NCI-H1105 (cell line): ENCODE measurements around the gene PAOX.
"Not testable (repeated sequence)": the region's sequence is repeated elsewhere in the genome, so short reads cannot be mapped to it uniquely, and the experiment has no call there.

Experiments used
- DNase-seq: peaks from one replicate; lab custom pipeline; 2025; lab: John Stamatoyannopoulos, UW

Gene PAOX

DNA sequence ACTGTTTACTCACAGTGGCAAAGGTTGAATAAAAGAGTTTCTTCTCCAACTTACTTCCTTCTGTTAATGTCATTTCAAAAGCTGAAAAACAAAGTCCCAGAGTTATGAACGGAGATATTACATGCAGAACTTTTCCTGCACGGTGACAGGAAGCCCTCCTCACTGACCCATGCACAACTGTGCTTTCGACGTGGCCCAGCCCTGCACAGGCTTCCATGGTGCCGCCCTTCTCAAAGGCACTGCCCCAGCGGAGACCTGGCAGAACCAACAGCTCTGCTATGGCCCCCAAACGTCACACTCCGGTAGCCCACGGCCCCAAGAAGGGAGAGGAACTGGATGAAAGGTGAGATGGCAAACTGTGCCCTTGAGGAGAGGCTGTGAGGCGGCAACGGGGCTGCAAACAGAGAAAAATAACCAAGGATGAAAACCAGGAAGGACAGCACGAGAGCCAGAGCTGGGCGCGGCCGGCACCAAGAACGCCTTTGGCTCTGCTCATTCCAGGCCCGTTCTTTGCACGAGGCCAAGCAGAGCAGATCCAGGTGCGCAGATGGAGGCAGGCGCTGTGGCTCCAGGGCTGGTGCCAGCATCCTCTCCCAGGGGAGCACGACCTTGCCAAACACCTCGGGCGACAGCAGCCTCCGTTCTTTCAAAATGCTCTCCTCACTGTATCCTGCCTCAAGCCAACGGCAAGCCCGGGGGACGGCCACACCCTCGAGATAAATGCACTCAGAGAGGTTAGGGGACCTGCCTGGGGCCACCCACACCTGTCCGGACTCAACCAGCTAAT, 14.2 kb upstream of the PAOX start:
- DNase-seq = peak; percentile 45

DNA sequence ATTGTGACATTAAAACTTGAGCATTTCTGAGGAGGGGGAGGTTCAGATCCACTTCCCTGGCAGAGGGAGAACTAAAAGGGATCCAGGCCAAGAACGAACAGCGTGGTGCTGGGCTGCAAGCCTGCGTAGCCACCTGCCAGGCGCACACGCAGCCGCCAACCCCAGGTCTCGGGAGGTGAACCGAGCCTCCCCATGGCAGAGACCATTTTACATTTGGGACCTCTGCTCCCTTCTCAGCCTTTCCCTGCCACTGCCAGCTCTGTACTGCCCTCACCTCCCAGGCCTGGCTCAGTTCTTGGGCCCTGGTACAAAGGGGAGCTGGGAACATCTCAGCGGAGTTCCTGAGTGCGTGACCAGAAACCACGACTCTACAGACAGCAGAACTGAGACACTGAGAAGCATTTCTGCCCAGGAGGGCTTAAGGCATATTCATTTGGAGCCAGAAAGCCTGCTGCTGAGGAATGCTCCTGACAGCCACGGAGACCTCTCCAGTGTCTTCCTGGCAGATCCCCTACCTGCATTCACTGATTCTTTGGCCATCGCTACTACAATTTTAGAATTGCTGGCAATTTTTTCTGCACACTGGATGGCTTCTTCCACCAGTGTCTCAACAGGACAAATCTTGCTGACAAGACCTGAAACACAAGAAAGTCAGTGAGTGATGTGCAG, 13.5 kb upstream of the PAOX start:
- DNase-seq = no peak

DNA sequence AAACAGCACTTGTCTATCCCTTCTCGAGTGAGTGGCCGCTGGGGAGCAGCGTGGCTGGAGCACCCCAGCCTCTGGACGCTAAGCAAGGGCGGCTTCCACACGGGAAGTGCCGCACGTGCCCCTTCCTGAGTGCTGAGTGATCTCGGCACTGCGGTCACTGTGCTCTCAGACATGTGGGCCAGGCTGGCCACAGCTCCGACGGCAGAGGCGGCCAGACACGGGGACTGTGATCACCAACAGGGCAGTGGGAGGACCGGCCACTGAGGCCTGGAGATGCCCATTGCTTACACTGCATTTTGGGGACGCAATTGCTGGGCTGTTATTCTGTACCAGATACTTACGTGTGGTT, 13.0 kb upstream of the PAOX start:
- no peak for DNase-seq

DNA sequence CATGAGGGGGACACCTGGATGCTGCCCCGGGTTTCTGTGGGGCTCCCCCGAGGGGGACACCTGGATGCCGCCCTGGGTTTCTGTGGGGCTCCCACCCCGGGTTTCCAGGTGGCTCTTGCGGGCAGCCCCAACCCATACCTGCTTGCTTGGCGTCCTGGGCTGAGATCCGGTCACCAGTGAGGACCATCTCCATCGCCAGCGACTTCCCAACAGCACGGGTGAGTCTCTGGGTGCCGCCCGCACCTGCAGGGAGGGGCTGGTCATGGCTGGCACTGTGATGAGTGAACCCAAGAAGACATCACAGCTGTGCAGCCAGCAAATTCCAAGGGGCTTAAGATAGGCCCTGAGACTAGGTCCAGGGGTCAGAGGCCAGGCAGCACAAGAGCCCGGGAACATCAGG, 12.3 kb upstream of the PAOX start:
- DNase-seq = no peak

DNA sequence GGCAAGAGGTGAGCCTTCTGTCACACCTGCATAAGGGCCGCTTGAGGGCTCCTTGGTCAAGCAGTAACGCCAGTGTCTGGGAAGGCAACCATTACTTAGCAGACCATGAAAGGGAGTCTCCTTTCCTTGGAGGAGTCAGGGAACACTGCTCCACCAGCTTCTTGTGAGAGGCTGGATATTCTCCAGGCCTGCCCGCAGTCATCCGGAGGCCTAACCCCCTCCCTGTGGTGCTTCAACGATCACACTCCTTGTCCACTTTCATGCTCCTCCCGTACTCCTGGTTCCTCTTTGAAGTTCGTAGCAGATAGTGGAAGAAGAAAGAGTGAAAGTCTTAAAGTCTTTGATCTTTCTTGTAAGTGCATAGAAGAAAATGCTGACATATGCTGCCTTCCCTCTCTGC, 11.6 kb upstream of the PAOX start:
- not testable (repeated sequence) for DNase-seq

DNA sequence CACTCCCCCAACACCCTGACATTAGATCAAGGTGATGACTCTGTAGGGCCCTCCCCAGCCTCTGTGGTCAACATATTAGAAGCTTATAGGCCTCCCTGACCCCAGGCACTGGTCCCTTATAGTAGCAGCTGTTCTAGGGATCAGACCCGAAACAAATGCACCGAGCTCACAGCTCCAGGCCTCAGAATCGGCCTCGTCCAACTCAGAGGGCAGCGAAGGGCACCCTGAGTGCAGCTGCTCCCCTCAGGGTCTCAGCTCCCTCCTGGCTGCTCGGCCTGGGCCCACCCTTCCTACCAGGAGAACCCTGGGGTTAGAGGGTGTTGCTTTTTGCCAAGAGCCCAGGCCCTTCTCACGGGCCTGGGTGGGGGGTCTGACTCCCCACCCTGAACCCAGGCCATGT, 10.9 kb upstream of the PAOX start:
- DNase-seq = no peak

DNA sequence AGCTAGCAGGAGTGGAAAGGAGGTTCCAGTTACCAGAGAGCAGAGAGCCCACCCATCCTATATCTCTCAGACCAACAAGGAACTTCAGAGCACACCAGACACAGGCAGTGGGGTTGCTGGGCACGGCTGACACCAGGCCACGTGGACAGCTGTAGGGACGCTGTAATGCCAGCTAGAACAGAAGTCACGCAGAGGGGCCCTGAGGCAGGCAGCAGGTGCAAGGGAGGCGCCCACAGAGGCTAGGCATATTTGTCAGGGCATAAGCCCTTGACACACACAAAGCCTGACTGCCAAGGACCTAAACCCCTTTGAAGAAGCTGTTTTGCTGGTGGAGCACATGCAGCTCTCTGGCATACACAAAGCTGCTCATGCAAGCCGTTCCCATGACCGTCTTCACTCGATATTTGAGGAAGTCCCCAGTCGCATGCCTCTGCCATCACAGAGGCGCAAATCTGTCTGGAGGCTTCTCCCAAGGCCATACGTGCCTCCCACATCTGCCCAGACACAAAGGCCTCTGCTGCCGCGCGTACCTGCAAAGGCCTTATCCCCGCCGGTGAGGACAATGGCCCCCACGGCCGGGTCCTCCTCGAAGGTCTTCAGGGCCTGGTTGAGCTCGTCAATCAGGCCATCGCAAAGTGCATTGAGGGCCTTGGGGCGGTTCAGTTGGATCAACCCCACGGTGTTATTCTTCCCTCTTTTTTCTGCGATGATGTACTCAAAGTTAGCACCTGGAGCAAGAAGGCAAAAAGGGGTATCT, 8.9 kb upstream of the PAOX start:
- no peak for DNase-seq

DNA sequence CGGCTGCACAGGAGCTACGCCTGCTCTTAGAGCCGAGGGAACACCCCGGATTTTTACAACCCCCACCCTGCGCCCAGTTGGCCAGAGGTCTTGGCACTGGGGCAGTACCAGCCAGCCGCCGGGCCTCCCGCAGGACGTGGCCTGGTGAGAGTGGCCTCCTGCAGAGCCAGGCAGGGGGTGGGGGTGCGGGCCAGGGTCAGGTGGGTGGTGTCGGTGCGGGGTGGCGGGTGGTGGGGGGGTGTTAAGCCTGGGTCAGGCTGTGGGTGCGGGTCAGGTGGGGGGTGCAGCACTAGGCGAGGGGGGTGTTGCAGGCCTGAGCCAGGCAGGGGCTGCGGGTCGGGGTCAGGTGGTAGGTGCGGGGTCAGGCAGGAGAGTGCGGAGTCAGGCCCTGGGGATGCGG, 6.6 kb upstream of the PAOX start:
- DNase-seq = no peak

DNA sequence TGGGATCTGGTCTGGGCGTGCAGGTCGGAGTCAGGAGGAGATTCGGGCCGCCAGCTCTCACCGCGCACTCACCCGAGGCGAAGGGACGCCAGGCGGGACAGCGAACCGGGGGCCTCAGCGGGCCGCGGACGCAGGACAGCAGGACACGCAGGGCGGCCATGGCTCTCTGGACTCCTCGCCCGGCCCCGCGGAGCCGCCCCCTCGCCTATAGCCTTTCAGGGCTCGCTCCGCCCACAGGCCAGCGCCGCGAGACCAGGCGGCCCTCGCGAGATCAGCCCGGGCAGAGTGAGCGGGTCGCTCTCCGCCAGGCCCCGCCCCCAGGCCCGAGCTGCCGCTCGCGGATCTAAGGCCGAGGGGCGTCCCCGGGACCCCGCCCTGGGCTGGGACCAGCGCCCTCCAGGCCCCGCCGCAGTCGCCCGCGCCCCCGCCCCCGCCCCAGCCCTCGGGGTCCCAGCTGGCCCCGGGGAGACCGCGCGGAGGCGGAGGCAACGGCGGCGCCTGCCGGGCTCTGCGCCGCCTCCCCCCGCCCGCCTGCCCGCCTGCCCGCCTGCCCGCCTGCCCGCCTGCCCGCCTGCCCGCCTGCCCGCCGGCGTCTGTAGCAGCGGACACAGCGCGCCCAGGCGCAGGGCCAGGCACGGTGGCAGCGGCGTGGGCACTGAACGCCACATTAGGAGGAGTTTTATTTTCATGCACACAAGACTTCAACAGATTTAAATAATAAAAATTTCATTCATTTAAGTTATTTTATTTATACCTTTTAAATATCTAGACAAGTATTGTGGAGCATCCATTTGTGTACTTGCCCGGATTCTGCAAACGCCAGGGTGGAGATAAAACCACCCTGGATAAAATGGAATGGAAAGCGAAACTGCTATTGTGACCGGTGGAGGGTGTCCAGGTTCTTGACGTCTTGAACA, 5.6 kb upstream of the PAOX start, which contains the start of gene ECHS1:
Gene ECHS1 (minus strand): TSS at position 181 of the 917 bp plus-strand sequence. CDS start 21 bp downstream, at position 160.
- peak; percentile 68 for DNase-seq

DNA sequence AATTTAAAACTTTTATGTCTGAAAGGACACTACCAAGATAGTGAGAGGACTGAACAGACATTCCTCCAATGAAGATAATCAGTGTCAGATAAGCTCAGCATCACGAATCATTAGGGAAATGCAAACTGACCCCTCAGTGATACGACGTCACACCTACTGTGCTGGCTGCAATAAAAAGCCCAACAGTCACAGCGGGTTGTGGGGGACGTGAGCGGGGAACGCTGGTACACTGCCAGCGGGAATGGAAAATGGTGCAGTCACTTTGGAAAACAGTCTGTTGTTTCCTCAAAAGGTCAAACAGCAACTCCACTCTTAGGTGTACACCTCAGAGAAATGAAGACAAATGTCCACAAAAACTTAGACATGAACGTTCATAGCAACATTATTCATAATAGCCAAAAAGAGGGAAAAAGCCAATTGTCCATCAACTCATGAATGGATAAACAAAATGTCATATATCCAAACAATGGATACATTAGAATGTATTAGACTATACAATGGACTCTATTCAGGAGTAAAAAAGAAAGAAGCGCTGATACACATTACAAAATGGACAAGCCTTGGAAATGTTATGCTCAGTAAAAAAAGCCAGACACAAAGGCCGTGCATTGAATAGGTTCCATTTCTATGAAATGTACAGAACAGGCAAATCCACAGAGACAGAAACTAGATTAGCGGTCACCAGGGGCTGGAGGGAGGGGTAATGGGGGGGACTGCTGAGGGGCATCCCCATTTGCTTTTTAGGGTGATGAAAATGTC, 3.5 kb upstream of the PAOX start:
- no peak for DNase-seq

DNA sequence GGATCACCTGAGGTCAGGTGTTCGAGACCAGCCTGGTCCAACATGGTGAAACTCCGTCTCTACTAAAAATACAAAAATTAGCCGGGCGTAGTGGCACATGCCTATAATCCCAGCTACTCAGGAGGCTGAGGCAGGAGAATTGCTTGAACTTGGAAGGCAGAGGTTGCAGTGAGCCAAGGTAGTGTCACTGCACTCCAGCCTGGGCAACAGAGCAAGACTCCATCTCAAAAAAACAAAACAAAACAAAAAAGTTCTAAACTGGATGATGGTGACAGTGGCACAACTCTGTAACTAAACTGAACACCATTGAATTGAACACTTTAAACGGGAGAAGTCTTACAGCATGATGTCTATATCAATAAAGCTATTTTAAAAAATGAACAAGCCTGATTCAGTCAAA, 2.9 kb upstream of the PAOX start:
- not testable (repeated sequence) for DNase-seq

DNA sequence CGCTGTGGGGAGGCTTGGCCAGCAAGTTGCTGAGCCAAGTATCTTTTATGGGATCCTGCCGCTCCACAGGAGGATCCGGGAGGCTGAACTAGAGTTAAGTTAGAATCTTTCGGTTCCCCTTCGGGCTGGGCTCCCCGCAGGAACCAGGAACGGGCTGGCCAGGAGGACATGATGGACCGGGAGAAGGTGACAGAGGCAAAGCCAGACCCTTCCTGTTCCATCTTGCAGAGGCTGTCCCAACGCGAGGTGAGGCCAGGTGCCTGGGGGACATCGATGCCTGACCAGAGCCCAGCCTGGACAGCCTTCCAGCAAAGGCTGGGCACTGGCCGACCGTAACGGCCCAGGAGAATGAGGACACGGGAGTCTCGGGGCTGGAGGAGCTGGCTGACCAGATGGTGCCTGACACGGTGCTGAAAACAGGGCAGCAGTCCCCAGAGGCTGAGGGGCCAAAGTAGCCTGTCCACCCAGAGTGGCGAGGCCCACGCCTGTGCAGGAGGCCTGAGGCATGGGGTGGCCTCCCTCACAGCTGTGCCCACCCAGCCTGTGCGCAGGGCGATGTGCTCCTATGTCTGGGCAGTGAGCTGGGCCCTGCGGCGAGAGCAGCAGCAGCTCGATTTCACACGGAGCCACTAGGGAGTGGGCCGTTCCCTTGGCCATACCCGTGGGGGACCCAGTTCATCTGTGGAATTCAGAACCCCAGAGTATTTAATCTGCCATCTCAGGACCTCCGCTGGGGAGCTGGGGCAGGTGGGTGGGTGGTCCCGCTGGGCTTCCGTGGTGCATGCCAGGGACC, 1.8 kb upstream of the PAOX start:
- DNase-seq = no peak

DNA sequence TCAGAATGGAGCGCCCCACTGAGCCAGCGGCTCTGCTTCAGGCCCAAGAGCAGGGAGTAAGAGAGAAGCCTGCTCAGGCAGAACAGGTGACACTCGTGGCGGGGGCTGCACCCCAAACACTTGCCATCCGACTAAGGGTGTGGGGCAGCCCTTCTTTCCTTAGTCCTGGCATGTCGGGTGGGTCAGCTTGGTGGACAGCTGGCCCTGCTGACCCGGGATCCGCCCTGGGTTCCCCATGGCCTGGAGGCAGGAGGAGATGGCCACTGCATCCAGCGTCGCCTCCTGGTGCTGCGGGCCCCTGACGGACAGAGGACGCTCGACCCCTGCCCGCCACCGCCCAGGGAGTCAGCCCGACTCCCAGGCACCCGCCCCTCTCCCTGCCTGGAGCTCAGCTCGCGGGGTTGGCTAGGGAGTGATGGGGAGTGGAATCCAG, 1.2 kb upstream of the PAOX start:
- DNase-seq = no peak

DNA sequence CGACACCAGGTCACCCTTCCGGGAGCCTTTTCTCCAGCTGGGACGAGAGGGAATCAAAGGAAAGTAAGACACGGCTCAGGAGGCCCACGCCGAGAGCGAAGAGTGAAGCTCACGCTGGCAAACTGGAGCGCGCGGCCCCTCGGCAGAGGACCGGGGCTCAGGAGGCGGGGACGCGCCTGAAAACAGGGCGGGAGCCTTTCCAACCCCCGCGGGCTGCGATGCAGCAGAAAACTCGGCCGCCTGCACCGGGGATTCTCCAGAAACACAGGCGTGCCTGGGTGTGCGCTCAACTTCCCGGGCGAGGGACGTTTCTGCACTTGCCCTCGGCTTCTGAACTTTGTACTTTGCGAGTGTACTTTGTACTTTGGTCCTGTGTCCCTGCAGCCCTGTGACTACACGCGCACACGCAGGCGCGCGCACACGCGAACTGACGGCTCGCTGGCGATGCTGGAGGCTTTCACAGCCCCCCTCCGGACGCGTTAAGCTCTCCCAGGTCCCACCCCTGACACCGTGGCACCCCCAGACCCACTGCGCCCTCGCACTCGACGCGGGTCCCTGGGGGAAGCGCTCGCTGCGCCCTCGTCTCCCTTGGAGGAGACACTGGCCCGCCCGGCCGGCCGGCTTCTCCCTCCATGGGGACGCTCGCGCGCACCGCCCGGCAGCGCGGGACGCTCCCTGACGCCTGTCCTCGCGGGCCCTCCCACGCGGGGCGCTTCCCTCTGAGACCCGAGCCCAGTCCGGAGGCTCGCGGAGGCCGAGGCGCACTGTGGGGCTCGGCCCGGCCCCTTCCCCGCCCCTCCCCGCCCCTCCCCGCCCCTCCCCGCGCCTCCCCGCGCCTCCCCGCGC, 588 bp upstream of the PAOX start:
- peak; percentile 21 for DNase-seq

DNA sequence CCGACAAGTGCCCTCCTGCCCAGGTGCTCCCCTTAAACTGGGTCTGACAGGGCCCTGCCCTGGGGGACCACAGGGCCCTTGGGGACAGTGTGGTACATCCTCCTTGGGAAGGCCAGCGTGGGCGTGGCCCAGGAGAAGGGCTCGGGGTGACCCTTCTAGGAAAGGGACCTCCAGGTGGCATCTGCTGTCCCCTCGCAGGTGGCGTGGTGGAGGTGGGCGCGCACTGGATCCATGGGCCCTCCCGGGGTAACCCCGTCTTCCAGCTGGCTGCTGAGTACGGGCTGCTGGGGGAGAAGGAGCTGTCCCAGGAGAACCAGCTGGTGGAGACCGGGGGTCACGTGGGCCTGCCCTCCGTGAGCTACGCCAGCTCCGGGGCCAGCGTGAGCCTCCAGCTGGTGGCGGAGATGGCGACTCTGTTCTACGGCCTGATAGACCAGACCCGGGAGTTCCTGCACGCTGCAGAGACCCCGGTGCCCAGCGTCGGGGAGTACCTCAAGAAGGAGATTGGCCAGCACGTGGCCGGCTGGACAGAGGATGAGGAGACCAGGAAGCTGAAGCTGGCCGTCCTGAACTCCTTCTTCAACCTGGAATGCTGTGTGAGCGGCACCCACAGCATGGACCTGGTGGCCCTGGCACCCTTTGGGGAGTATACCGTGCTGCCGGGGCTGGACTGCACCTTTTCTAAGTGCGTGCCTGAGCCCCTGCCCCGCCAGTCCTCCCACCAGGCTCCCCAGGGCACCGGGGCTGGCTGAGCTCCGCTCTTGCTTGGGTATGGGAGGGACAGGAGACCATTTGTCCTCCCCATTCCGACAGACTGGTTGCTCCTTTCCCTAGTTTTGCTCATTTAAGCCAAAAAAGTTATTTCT, 972 bp downstream of the PAOX start:
- DNase-seq = no peak

DNA sequence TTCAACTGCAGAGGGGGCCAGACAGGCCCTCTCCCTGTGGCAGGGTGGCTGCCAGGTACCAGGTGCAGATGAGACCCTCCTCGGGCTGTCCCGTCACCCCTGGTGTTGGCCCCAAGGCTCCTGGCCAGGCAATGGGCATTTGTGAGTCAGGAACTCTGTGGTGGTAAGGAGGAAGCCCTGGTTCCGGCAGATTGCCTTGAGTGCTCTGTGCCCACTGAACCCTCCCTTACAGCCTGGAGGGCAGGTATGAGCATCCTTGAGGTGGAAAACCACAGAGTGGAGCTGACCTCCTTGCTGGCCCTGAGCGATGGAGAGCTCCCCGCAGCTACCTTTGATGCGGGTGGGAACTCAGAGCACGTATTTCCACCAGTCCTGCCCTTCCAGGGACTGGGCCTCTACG, 2.0 kb downstream of the PAOX start:
- DNase-seq = no peak

DNA sequence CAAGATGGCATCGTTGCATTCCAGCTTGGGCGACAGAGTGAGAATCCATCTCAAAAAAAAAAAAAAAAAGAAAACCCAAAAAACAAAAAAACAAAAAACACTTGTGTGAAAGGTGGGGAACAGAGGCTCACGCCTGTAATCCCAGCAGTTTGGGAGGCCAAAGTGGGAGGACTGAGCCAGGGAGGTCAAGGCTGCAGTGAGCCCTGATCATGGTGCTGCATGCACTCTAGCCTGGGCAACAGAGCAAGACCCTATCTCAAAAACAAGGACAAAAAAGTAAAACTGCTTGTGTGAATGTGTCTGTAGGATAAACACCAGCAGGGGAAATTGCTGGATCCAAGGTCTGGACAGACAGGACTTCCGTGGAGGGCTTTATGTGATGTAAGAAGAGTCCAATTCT, 4.5 kb downstream of the PAOX start:
- no peak for DNase-seq

DNA sequence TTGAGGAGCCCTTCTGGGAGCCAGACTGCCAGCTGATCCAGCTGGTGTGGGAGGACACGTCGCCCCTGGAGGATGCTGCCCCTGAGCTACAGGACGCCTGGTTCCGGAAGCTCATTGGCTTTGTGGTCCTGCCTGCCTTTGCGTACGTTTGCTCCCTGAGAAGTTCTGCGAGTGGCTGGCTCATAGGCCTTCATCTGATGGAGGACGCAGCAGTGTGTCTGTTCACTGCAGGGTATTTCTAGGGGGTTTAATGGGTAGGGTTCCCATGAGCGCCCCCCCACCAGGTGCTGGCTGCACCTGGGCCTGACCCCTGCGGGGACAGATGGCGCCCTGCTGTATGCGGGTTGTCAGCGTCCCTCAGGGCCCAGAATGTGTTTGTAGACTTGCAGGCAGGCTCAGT, 5.0 kb downstream of the PAOX start:
- DNase-seq = no peak
